Esophagus muscularis mucosa (tissue), 3 donors: Measurements from ENCODE around the gene IL1R2.

ENCODE experiments used
- POLR2A ChIP-seq: fragments of 450-650 bp; IDR thresholded peaks from one replicate; pipeline ENCODE4 v1.6.1; 2017; ENCODE audit warnings: antibody characterized with exemption, moderate library complexity, mild to moderate bottlenecking, low read depth
- TF ChIP-seq, protein P1 (sequence below), 3 experiments: fragments of 200-600 bp in 2 of 3; fragments of 450-650 bp in 1 of 3; sonication (generic) in 2 of 3; IDR thresholded peaks; one replicate each; pipeline ENCODE4 v1.5.1; 2017 to 2019; ENCODE audit warnings: antibody characterized with exemption in 3 of 3, mild to moderate bottlenecking in 2 of 3, moderate library complexity in 1 of 3

DNA sequence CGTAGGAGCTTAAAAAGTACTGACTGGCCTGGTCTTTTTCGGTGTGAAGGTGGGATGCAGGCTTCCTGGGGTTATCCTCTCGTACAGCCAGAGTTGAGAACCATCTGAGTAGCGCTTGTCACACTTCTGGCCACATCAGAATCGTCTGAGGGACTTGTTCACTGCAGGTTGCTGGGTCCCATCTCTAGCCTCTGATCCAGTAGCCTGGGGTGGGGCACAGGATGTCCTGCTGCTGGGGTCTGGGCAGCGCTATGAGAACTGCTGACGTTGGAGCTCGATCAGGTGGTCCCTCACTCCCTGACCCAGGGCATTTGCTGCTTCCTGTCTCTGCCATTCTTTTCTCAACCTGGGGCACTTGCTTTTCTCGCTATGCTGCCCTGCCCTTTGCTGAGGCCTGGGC, 7.1 kb upstream of the IL1R2 start:
- TF ChIP-seq POLR2A = no peak
- TF ChIP-seq, protein P1, sequence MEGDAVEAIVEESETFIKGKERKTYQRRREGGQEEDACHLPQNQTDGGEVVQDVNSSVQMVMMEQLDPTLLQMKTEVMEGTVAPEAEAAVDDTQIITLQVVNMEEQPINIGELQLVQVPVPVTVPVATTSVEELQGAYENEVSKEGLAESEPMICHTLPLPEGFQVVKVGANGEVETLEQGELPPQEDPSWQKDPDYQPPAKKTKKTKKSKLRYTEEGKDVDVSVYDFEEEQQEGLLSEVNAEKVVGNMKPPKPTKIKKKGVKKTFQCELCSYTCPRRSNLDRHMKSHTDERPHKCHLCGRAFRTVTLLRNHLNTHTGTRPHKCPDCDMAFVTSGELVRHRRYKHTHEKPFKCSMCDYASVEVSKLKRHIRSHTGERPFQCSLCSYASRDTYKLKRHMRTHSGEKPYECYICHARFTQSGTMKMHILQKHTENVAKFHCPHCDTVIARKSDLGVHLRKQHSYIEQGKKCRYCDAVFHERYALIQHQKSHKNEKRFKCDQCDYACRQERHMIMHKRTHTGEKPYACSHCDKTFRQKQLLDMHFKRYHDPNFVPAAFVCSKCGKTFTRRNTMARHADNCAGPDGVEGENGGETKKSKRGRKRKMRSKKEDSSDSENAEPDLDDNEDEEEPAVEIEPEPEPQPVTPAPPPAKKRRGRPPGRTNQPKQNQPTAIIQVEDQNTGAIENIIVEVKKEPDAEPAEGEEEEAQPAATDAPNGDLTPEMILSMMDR (IDR thresholded peaks at IDR 0.05) = no peak
